T-helper 2 cell treated with Interferon-gamma antibody and Interleukin-4, amounts not matched to agents 100 ng/mL and 5 ng/mL, for 36 hours (primary cell): ENCODE data around the gene RBM4B. TPM values are rescaled to one million over a fixed set of nuclear protein-coding genes. Genes with fewer than 3 reads are reported as not detected.

Experiments
- intact Hi-C: fragments of 100-400 bp; cut with micrococcal nuclease; formaldehyde crosslinking; loops from one replicate; pipeline ENCODE4 v1.15.1; 2023
- total RNA-seq: library from RNA; stranded (reverse); gene quantifications from 2 replicates; pipeline ENCODE4 v1.2.3, GENCODE V29; 2022

RBM4B gene
- total RNA-seq, 1 donor from 2014 or later, result 20.2 TPM

DNA sequence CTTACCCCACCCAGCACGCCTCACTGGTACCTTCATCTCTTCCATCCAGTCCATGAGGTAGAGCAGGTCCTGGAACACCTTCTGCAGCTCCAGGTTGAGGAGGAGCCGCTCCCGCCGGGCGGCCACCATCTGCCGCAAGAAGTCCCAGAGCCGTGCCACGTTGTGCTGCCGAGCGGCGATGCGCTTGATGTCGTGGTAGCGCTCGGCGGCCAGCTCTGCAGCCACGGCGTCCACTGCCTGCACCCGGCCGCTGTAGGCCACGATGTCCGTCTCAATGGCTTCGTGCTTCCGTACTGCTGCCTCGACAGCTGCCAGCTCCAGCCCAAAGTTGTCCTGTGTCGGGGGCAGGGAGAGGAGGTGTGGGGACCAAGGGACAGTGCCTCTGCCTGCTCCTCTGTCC lies 29.8 kb upstream of the RBM4B start:
- intact Hi-C loops, result no loop called here

DNA sequence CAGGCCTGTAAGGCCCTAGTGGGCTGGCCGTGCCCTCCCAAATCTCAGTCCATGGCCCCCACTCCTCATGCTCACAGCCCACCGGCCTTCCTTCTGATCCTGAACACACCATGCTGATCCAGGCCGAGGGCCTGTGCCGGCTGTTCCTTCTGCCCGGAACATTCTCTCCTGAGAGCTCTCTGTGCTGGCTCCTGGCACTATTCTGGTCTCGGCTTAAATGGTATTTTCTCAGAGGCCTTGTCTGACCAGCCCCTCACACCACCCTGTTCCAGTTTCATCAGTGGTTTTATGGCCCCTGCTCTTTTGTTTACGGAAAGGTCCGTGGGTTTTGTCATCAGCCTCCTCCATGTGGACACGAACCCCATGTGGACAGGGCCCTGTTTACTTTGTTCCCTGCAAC lies 29.3 kb upstream of the RBM4B start:
- intact Hi-C loops, result no loop called here

DNA sequence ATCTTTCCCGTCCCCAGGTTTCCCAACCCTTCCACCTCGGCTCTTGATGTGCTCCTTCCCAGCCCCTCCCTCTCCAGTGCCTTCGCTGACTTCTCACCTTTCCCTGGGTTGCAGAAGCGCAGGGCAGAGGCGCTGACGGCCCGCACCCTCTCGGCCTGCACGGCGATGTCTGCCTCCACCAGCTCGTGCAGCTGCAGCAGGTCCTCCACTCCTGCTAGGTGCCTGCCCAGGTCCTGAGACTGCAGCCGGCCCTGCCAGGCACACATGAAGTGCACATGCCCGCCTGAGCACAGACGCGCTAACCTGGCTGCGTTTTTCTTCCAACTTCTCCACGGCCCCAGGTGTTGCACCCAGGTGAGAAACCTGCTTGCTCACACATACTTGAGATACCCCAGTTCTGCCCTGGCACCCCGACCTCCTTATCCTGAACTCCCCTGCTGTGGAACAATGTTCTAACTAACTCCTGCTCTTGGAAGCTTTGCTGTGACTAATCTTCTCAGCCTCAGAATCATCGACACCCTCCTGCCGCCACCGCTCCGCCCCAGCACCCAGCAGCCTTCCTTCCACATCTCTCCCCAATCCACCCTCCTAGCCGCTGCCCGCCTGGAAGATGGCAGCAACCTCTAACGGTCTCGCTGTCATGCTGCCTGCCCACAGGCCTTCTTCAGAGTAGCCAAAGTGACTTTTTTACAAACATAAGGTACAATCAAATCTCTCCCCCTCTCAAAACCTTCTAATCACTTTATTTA lies 28.1 kb upstream of the RBM4B start:
- intact Hi-C loops, result no loop called here

DNA sequence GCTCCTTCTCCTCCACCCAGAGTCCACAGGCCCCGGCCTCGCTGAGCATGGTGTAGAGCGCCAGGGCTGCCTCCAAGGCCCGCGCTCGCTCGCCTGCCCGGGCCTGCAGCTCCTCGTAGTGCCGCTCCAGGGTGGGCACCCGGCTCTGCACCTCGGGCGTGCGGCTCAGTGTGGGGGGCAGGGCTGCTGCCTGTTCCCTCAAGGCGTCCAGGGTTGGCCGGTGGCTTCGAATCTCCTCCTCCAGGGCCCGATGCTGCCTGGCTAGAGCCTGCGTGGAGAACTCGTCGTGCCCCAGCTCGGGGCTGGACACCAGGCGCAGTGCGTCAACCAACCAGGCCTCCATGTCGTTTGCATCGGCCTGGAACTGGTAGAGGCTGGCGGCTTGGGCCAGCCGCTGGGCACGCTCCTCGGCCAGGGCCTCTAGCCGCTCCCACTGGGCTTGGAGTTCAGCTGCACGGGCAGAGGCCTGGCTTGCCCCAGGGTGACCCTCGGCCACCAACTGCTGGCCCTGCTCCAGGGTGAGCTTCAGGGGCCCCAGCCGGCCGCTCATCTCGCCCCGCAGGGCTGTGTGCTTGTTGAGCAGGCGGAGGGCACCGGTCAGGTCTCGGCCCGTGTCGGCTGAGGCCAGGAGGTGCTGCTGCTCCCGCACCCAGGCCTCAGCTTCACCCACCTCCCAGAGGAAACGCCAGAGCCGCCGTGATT lies 27.1 kb upstream of the RBM4B start:
- intact Hi-C loops, result no loop called here

DNA sequence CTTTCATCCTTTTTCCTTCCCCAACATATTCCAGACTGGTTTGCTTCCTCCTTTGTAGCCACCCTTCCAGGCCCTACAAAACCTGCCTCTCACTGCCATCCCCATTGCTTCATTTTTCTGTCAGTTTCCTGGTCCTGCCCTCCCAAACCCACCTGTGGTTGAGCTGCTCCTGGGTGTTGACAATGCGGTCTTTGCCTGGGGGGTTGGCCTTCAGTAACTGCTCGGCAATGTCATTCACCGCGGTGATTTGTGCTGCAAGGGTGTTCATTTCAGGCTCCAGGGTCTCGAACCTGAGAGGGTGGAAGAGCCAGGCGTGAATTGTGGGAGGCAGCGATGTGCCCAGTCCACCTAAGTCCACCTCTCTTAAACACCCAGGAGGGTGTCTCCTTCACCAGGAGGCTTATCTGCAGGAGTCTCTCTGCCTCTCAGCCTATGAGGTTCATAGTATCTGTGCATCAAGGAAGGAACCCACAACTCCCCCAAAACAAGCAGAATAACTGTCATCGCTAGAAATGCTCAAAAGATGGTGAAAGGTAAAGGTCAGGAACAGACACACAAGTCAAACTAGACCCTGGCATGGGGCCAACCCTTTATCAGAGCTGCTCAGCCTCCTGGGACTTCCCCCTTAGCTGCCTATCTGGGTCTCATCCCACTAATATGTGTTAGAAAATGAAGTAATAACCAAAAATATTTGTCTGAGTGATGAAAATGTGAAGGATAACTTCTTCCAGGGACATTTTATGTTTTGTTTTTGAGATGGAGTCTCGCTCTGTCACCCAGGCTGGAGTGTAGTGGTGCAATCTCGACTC lies 23.9 kb upstream of the RBM4B start:
- intact Hi-C loops, result no loop called here

DNA sequence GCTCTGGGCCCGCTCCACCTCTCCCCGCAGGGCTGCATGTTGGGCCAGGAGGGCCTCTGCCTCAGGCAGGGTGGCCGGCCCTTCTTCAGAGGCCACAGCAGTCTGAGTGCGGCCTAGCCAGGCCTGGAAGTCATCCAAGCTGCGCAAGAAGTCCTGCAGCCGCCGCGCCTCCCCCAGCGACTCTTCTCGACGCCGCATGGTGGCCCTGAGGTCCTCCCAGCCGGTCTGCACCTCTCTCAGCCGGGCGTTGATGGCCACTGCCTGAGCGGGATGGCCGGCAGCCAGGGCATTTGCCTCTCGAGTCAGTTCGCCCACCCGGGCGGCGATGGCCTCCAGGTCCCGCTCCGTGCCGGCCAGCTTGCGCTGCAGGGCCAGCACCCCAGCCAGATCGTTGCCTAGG lies 23.1 kb upstream of the RBM4B start:
- intact Hi-C loops, result no loop called here

DNA sequence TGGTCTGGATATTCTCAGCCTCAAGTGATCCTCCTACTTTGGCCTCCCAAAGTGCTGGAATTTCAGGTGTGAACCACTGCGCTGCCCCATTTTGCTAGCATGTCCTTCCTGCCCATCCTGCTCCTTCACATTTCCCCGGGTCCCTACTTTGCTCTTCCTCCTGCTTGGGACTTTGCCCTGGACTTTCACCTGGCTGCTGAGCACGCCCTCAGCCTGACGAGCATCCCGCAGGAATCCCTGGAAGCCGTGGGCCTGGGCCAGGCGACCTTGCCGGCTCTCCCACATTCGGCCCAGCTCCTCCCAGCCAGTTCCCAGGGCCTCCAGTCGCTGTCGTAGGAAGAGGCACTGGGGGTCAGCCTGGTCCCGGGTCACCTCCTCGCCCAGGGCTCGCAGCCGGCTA lies 22.6 kb upstream of the RBM4B start:
- intact Hi-C loops, result no loop called here

DNA sequence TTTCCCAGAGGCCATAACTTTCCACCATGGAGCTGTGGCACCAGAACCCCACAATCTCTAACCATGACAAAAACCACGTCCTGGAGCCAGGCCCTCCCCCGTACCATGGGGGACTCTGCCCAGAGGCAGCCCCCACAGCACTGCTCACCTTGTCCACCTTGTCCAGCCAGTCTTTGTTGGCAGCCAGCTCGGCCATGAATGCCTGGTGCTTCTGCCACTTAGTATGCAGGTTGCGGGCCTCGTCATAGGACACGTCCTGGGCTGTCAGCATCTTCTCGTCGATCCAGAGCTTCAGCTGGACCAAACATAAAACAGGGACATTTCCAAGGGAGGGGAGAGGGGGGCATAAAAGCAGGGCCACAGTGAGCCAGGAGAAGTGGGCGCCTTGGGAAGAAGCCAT lies 20.8 kb upstream of the RBM4B start:
- intact Hi-C loops, result no loop called here

DNA sequence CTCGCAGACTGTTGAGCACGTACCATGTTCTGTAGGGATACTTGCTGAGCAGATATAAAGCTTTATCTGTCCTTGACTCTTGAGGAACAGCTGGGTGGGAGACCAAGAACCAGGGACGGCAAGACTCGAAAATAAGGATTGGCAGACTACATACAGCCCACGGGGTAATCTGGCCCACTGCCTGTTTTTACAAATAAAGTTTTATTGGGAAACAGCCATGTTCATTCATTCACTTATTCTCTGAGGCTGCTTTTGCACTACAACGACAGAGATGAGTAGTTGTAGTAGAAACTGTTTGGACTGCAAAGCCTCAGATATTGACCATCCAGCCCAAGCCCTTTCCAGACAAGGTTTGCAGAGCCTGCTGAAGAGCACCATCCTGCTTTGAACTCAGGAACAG lies 20.3 kb upstream of the RBM4B start:
- intact Hi-C loops, result no loop called here

DNA sequence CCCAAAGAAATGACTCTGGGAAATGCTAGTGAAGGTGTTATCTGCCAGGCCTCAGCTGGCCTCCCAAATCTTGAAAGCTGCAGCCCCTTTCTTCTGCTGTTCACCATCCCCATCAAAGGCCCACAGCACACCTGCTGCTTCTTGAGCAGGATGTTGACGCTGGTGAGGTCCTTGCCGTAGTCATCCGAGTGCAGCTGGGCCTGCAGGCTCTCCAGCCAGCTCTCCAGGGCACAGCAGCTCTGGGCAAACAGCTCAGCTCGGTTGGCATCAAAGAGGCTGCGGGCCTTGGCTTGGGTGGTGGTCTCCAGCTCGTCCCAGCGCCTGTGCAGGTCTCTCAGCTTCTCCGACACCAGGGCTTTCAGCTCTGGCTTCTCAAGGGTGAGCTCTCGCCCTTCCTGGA lies 18.5 kb upstream of the RBM4B start:
- intact Hi-C loops, result no loop called here

DNA sequence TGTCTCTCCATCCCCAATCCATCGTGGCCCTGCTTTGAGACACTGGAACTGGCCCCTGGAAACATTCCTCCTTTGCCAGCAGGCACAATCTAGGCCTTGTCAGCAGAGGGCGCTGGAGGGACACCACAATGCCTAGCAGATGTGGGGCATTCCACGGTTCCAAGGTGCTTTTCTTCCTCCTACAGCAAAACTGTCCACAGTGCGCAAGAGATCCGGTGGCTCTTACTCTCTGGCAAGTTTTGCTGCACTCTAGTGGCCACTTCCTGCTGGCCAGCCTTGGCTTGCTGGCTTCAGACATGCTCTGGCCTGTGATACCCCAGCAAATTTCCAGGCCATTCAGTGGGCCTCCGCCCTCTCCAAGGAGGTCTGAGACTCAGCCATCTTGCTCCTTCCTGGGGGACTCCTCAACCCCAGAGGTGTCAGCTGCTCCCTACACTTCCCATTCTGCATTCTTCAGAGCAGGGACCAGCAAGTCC lies 17.1 kb upstream of the RBM4B start:
- intact Hi-C loops, result loop anchor here (1.0 kb wide), 2 partner anchors 140 to 189 kb away; no protein-coding TSS in a partner anchor

DNA sequence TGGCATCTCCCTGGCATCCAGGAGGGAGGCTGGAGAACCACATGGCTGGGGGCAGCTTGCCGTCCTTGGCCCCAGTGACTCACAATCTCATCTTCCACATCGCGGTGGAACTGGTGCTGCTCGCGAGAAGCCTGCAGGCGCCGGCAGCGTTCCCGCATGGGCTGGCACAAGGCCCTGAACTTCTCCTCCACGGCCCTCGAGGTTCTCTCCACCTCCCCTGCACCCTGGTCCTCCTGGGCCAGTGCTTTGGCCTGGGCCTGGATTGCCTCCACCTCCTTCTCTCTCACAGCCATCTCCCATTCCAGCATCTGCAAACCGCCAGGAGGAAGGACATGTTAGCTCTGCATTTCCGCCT lies 16.3 kb upstream of the RBM4B start:
- intact Hi-C loops, result loop anchor here (1.0 kb wide), 2 partner anchors 140 to 189 kb away; no protein-coding TSS in a partner anchor

DNA sequence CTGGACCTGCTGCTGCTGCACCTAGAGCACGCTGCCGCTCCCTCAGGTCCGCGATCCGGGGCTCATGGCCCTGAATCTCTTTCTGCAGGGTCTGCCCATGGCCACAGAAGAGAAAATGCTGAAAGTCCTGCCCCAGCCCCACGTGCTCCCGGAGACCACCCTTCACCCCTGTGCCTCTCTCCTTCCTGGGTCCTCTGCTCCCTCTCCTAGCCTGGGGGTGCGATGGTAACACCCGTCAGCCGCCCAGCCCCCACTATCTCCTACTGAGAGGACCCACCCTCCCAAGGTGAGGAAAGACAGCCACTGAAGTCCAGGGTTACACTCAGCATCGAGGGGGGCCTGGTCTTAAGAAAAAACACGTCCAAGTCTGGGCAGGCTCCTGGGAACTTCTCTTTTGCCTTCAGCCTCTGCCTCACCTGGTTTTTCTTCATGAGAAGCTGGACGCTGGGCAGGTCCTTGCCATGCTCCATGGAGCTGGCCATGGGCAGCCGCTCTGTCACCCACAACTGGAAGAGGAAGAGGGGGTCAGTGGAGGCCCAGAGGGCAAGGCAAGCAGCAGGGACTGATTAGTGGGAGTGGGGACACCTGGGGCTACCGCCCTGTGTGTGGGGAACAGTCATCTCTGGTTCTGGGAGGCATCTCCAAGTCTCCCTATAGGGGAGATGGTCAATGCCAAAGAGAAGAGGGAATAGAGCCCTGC lies 15.8 kb upstream of the RBM4B start:
- intact Hi-C loops, result loop anchor here (1.0 kb wide), 2 partner anchors 141 to 190 kb away; no protein-coding TSS in a partner anchor

DNA sequence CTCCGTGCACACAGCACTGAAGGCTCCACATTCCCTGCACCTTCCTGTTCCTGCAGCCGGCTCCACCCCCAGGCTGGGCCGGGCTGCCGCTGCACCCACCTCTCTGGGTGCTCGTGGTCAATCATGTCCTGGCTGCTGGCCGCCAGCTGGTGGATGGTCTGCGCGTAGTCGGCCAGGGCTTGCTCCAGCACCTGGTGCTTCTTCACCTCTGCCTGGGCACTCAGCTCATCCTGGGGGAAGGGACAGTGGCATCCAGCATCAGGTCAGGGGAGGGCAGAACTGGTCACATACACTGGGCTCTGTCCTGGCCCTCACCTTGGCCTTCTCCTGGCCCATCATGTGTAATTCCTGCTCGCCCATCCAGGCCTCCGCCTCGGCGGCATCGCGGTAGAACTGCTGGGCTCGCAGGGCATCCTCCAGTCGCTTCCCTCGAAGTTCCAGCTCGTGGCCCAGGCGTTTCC lies 15.2 kb upstream of the RBM4B start:
- intact Hi-C loops, result no loop called here

DNA sequence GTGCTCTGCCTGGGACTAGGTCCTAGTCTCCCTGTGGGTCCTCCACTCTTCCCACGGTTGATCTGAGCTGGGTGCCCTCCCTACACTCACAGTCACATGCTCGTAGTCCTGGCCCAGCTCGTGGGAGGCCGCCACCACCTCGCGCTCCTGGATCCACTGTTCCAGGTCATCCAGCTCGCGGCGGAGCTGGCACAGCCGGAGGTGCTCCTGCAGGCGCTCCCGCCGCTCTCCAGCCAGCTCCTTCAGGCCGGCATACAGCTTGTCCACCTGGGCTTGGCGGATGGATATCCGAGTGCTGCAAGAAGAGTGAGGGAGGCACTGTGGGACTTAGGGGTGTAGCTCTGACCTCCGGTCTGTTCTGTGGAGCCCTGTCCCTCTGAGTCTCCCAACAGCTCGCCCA lies 14.8 kb upstream of the RBM4B start:
- intact Hi-C loops, result no loop called here

DNA sequence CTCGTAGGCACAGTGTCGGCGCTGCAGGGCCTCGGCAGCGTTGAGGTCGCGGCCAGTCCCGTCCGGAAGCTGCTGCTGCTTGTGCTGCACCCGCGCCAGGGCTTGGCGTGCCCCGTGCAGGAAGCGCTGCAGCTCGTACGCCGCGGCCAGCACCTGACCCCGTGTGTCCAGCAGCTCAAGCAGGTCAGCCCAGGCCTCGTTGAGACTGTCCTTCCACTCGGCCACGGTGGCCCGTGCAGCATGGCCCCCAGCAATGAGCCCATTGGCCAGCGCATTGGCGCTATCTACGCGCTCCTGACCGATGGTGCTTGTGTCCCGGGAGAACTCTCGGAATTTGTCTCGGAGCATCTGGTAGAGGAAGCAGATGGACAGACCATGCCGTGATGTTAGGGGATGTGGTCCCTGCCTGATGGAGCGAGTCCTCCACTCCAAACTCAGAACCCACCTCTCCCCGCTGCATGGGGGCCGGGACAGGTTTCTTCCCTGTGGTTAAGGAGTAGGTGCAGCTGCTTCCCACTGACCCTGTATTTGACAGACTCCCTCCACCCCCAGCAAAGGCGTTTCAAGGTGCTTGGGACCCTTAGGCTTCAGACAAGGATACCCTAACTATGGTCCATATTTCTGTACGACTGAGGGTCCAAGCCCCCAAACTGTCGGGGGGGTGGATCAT lies 13.8 kb upstream of the RBM4B start:
- intact Hi-C loops, result no loop called here

DNA sequence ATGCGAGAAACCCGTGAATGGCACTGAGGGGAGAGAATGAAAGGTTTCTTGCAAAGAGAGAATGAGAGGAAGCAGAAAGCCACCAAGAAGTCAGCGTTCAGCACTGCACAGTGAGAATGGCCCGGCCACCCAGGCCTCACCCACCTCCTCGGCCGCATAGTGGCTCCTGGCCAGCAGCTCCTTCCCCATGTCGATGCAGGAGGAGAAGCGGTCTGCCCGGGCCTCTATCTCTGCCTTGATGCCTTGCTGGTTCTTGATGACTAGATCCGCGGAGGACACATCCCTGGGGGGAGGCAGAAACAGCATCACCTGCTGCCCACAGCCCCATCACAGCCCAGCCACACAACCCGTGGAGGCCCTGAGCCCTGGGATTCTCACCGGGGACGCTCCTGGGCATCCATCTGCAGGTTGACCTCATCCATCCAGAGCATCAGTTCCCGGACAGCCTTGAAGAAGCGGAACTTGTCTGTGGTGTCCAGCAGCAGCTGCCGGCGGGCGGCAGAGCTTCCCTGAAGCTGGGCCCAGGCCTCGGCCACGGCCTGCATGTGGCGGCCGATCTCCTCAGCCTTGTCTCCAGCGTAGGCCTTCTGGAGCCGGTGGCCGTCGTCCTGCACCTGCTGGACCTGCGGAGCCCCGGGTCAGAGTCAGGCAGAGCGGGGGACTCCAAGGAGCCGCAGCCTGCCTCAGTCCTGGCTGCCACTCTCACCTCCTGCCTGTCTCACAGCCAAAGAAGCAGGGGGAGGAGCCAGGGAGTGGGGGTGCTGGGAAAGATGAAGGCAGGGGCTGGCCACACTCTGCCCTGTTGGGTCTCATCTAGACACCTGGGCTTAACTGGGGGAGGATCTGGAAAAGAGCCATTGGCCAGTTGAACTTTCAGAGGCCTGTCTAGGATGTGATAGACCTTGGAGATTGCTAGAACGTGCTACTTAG lies 12.2 kb upstream of the RBM4B start:
- intact Hi-C loops, result no loop called here

DNA sequence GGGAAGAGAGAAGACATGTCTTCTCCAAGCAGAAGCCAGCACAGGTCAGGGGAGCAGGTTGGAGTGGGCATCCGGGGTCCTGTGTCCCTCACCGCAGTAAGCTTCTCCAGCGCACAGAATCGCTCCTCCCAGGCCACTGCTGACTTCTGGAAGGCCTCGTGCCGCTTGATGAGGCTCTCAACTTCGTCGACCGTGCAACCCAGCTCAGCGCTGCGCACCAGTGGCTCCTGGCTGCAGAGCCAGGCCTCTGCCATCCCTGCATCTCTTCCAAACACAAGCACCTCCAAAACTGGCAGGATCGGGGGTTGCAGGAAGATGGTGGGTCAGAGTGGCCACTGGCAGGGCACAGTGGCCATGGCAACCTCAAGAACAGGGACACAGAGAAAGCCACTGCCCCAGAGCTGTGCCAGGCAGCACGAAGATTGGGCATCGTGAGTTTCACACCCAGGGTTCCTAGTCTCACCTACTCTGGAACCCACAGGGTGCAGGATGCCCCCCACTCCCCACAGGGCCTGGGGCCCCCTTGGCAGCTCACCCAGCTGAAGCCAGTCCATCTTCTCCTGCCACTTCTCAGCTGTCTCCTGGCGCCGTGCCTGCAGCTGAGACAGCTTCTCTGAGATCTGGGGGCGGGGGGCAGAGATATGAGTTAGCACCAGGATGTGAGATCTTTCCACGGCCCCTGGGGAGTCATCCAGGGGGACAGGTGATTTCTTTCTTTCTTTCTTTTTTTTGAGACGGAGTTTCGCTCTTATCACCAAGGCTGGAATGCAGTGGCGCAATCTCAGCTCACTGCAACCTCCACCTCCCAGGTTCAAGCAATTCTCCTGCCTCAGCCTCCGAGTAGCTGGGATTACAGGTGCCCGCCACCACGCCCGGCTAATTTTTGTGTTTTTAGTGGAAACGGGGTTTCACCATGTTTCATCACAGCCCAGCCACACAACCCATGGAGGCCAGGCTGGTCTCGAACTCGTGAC lies 11.2 kb upstream of the RBM4B start:
- intact Hi-C loops, result no loop called here
